ENCODE measurements around the gene SLC35F3.

DNA sequence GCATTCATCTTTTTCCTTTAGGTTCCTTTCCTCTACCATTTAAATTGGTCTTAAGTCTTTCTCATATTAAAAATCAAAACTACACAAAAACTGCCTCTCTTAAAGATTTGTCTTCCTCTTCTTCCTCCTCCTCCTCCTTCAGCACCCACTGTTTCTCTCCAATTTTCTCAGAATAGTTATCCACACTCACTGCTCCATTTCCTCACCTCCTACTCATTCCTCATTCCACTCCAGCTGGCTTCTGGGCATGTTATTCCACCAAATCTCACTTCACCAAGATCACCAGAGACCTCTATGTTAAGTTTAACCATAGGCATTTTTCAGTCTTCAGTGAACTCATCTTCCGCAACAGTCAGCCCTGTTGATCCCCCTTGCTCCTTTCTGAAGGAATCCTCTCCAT is 173.7 kb downstream of the SLC35F3 start:
- TF ChIP-seq, protein P1, sequence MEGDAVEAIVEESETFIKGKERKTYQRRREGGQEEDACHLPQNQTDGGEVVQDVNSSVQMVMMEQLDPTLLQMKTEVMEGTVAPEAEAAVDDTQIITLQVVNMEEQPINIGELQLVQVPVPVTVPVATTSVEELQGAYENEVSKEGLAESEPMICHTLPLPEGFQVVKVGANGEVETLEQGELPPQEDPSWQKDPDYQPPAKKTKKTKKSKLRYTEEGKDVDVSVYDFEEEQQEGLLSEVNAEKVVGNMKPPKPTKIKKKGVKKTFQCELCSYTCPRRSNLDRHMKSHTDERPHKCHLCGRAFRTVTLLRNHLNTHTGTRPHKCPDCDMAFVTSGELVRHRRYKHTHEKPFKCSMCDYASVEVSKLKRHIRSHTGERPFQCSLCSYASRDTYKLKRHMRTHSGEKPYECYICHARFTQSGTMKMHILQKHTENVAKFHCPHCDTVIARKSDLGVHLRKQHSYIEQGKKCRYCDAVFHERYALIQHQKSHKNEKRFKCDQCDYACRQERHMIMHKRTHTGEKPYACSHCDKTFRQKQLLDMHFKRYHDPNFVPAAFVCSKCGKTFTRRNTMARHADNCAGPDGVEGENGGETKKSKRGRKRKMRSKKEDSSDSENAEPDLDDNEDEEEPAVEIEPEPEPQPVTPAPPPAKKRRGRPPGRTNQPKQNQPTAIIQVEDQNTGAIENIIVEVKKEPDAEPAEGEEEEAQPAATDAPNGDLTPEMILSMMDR (IDR thresholded peaks at IDR 0.05): no peak
- no peak for TF ChIP-seq POLR2A (IDR thresholded peaks at IDR 0.05)
- no peak for TF ChIP-seq POLR2AphosphoS5 (IDR thresholded peaks at IDR 0.05)
